Endothelial cell of umbilical vein (primary cell): Measurements from ENCODE around the gene MBD1.
"Not testable (repeated sequence)": the region's sequence is repeated elsewhere in the genome, so short reads cannot be mapped to it uniquely, and the experiment has no call there.

Source experiments
- EZH2 ChIP-seq: IDR thresholded peaks from 2 replicates; pipeline ENCODE4 v1.6.1; 2012; ENCODE audit warnings: borderline replicate concordance, low read depth, mild to moderate bottlenecking, moderate library complexity, low read length, inconsistent platforms; ENCODE audit not compliant: severe bottlenecking
- MYC ChIP-seq: IDR thresholded peaks from one replicate; pipeline ENCODE4 v1.6.1; 2011; ENCODE audit warnings: mild to moderate bottlenecking, low read depth, low read length
- POLR2A ChIP-seq: IDR thresholded peaks from 2 replicates; pipeline ENCODE4 v1.6.1; 2012; ENCODE audit warnings: low read depth, mild to moderate bottlenecking, control low read depth, low read length
- POLR2AphosphoS5 ChIP-seq: IDR thresholded peaks from 2 replicates; pipeline ENCODE4 v1.6.1; 2012; ENCODE audit warnings: low read depth, mild to moderate bottlenecking, control low read depth, low read length, moderate library complexity; ENCODE audit not compliant: insufficient read depth
- TF ChIP-seq, protein P1 (sequence below), 2 donors: IDR thresholded peaks; 1 replicate in 1 of 2; 2 replicates in 1 of 2; pipeline ENCODE4 v1.5.1; 2011; ENCODE audit warnings: low read length in 2 of 2, mild to moderate bottlenecking in 2 of 2, moderate library complexity in 2 of 2, control low read depth in 1 of 2, inconsistent platforms in 1 of 2, low read depth in 1 of 2; ENCODE audit not compliant: insufficient read depth in 1 of 2; ENCODE audit errors: extremely low read depth in 1 of 2
- TF ChIP-seq, protein P2 (sequence below): IDR thresholded peaks from 2 replicates; pipeline ENCODE4 v1.6.1; 2011; ENCODE audit not compliant: insufficient read depth, insufficient read length

DNA sequence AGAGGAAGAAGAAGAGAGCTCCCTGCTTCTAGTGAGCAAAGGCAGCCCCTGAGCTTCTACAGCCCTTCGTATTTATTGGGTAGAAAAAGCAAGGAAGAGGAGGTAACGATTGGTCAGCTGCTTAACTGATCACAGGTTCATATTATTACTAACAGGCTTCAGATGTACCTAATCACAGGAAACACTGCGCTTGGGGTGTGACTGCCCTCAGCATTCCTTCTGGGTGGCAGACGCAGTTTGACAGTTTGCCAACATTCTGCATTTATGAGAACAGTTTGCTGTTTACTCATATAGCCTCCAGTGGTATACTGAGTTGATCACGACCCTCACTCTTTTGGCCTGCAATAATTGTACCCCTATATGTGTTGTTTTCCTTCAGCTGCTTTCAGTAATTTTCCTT, 27.5 kb upstream of the MBD1 start:
- not testable (repeated sequence) for TF ChIP-seq MYC, EZH2, POLR2AphosphoS5, POLR2A
- TF ChIP-seq, protein P1, sequence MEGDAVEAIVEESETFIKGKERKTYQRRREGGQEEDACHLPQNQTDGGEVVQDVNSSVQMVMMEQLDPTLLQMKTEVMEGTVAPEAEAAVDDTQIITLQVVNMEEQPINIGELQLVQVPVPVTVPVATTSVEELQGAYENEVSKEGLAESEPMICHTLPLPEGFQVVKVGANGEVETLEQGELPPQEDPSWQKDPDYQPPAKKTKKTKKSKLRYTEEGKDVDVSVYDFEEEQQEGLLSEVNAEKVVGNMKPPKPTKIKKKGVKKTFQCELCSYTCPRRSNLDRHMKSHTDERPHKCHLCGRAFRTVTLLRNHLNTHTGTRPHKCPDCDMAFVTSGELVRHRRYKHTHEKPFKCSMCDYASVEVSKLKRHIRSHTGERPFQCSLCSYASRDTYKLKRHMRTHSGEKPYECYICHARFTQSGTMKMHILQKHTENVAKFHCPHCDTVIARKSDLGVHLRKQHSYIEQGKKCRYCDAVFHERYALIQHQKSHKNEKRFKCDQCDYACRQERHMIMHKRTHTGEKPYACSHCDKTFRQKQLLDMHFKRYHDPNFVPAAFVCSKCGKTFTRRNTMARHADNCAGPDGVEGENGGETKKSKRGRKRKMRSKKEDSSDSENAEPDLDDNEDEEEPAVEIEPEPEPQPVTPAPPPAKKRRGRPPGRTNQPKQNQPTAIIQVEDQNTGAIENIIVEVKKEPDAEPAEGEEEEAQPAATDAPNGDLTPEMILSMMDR (IDR thresholded peaks at IDR 0.05; ENCODE audit: extremely low read depth in 1 of 2, insufficient read depth in 1 of 2, low read depth in 1 of 2, low read length in 2 of 2) = not testable (repeated sequence)
- TF ChIP-seq, protein P2, sequence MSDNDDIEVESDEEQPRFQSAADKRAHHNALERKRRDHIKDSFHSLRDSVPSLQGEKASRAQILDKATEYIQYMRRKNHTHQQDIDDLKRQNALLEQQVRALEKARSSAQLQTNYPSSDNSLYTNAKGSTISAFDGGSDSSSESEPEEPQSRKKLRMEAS = not testable (repeated sequence)
